ENCODE data around the gene HRK.

DNA sequence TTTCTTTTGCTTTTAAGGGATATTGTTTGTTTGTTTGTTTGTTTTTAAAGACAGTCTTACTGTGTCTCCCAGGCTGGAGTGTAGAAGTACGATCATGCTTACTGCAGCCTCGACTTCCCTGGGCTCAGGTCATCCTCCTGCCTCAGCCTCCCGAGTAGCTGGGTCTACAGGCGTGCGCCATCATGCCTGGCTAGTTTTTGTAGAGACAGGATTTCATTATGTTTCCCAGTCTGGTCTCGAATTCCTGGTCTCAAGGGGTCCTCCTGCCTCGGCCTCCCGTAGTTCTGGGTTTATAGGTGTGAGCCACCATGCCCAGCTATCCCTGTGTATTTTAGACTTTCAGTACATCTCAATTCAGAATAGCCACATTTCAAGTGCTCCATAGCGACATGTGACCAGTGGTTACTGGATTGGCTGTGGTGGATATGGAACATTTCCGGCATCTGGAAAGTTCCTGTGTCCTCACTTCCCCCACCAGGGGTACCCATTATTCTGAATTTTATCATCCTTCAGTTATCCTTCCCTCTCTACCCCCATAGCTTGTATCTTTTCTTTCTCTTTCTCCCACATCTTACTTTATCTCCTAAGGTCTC is 61.1 kb downstream of the HRK start:
- TF ChIP-seq, protein P1, sequence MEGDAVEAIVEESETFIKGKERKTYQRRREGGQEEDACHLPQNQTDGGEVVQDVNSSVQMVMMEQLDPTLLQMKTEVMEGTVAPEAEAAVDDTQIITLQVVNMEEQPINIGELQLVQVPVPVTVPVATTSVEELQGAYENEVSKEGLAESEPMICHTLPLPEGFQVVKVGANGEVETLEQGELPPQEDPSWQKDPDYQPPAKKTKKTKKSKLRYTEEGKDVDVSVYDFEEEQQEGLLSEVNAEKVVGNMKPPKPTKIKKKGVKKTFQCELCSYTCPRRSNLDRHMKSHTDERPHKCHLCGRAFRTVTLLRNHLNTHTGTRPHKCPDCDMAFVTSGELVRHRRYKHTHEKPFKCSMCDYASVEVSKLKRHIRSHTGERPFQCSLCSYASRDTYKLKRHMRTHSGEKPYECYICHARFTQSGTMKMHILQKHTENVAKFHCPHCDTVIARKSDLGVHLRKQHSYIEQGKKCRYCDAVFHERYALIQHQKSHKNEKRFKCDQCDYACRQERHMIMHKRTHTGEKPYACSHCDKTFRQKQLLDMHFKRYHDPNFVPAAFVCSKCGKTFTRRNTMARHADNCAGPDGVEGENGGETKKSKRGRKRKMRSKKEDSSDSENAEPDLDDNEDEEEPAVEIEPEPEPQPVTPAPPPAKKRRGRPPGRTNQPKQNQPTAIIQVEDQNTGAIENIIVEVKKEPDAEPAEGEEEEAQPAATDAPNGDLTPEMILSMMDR (conservative IDR thresholded peaks at IDR 0.05), result no peak
- TF ChIP-seq ZFX (IDR thresholded peaks at IDR 0.05), result no peak

All from C4-2B (cell line).